ENCODE results near the gene NUAK2. TPM values are rescaled to one million over a fixed set of nuclear protein-coding genes. Genes with fewer than 3 reads are reported as not detected.

Gene NUAK2
- polyA plus RNA-seq, 3 donors = 9.1 to 44.9 (median 21.9) TPM

- Histone ChIP-seq H2AFZ (ENCODE audit: insufficient read depth, low read depth, low read length, poor library complexity, severe bottlenecking) (peak overlapping the region; percentile 5), H3K36me3 (replicated peaks in 1 of 2; ENCODE audit: control insufficient read depth in 1 of 2, insufficient read depth in 2 of 2, low read length in 2 of 2) (no peaks in the 10 kb centered on the region), H3K27ac (ENCODE audit: low read depth in 1 of 2, low read length in 2 of 2) (no peak overlapping the region), H3K4me1 (ENCODE audit: control insufficient read depth in 1 of 2, insufficient read depth in 2 of 2, low read length in 2 of 2) (peaks cover 28 to 38% of the 10 kb centered on the region in 2 donors), H3K4me2 (replicated peaks; ENCODE audit: extremely low read depth, low read length, poor library complexity, severe bottlenecking) (no peak overlapping the region), H3K9me3 (replicated peaks in 1 of 2; ENCODE audit: control insufficient read depth in 1 of 2, insufficient read depth in 1 of 2, low read length in 2 of 2) (no peaks in the 10 kb centered on the region), H3K4me3 (replicated peaks in 1 of 3; ENCODE audit: low read depth in 2 of 3, low read length in 3 of 3) (no peak overlapping the region), H3K79me2 (ENCODE audit: insufficient read depth, low read length) (no peaks in the 10 kb centered on the region), H4K20me1 (ENCODE audit: insufficient read depth, low read length) (no peaks in the 10 kb centered on the region), H3K27me3 (ENCODE audit: control insufficient read depth in 2 of 2, insufficient read depth in 2 of 2, low read length in 2 of 2) (peaks cover 0 to 3% of the 10 kb centered on the region in 2 donors), H3K9ac (ENCODE audit: insufficient read depth, low read length, poor library complexity, severe bottlenecking) (no peak overlapping the region)
- H3K36me3 Mint-ChIP-seq = no peaks in the 10 kb centered on the region
- H3K4me1 Mint-ChIP-seq = peaks cover 36% of the 10 kb centered on the region
- no peak for DNase-seq
- no peak overlapping the region for H3K27ac Mint-ChIP-seq
- WGBS (ENCODE audit: insufficient coverage) = 90% methylated on average over 5 of the region's 7 CpGs
- H3K9me3 Mint-ChIP-seq = no peaks in the 10 kb centered on the region
- TF ChIP-seq CTCF (IDR thresholded peaks at IDR 0.05) = no peak
- H3K4me3 Mint-ChIP-seq = no peak overlapping the region
- H3K27me3 Mint-ChIP-seq (ENCODE audit: low read depth in 3 of 3) = peaks cover 12 to 22% (median 14%) of the 10 kb centered on the region in 3 donors
- intact Hi-C loops (cut with micrococcal nuclease) = loop anchor here (5.0 to 10.0 kb wide), 3 partner anchors 133 to 271 kb away; partner anchors contain the start of gene RBBP5 (in 2 of the 2)
These were observed 63.3 kb downstream of the NUAK2 start for GRCh38 chr1:205258261-205258691.

GRCh38 chr1:205257735-205258134 lies 63.8 kb downstream of the NUAK2 start:
- WGBS (ENCODE audit: insufficient coverage) = 92% methylated on average over 2 of the region's 2 CpGs
- Histone ChIP-seq H4K20me1 (ENCODE audit: insufficient read depth, low read length) (no peaks in the 10 kb centered on the region), H3K4me1 (ENCODE audit: control insufficient read depth in 1 of 2, insufficient read depth in 2 of 2, low read length in 2 of 2) (peaks cover 24 to 33% of the 10 kb centered on the region in 2 donors), H3K4me3 (replicated peaks in 1 of 3; ENCODE audit: low read depth in 2 of 3, low read length in 3 of 3) (no peak overlapping the region), H3K27ac (ENCODE audit: low read depth in 1 of 2, low read length in 2 of 2) (no peak overlapping the region), H3K36me3 (replicated peaks in 1 of 2; ENCODE audit: control insufficient read depth in 1 of 2, insufficient read depth in 2 of 2, low read length in 2 of 2) (no peaks in the 10 kb centered on the region), H2AFZ (ENCODE audit: insufficient read depth, low read depth, low read length, poor library complexity, severe bottlenecking) (no peak overlapping the region), H3K79me2 (ENCODE audit: insufficient read depth, low read length) (no peaks in the 10 kb centered on the region), H3K9me3 (replicated peaks in 1 of 2; ENCODE audit: control insufficient read depth in 1 of 2, insufficient read depth in 1 of 2, low read length in 2 of 2) (no peaks in the 10 kb centered on the region), H3K27me3 (ENCODE audit: control insufficient read depth in 2 of 2, insufficient read depth in 2 of 2, low read length in 2 of 2) (no peaks in the 10 kb centered on the region), H3K9ac (ENCODE audit: insufficient read depth, low read length, poor library complexity, severe bottlenecking) (no peak overlapping the region), H3K4me2 (replicated peaks; ENCODE audit: extremely low read depth, low read length, poor library complexity, severe bottlenecking) (no peak overlapping the region)
- no peak for DNase-seq
- intact Hi-C loops (cut with micrococcal nuclease) = loop anchor here (5.0 to 10.0 kb wide), 3 partner anchors 133 to 270 kb away; partner anchors contain the start of gene RBBP5 (in 2 of the 2)
- Mint-ChIP-seq H3K36me3 (no peaks in the 10 kb centered on the region), H3K4me3 (no peak overlapping the region), H3K27ac (peak overlapping the region in 1 of 7 donors; percentile 21), H3K9me3 (no peaks in the 10 kb centered on the region), H3K4me1 (peaks cover 32% of the 10 kb centered on the region), H3K27me3 (ENCODE audit: low read depth in 3 of 3) (peaks cover 8 to 16% (median 9%) of the 10 kb centered on the region in 3 donors)
- no peak for TF ChIP-seq CTCF (IDR thresholded peaks at IDR 0.05)
